Activated naive CD4-positive, alpha-beta T cell treated with anti-CD3 and anti-CD28 coated beads, Interleukin-2, amount 50 U/mL, for 72 hours (primary cell): ENCODE data around the gene VIPR2. TPM values are rescaled to one million over a fixed set of nuclear protein-coding genes. Genes with fewer than 3 reads are reported as not detected.

Source experiments
- ATAC-seq, 2 donors: fragments of 150-1000 bp; cut with Tn5 transposase; 2 replicates each; pipeline ENCODE4 v1.10.0; 2021; ENCODE audit warnings: mild to moderate bottlenecking in 2 of 2, moderate library complexity in 2 of 2
- DNase-seq, 2 donors: peaks; one replicate each; pipeline ENCODE4 v3.0.0; 2021 to 2022; ENCODE audit warnings: low spot score in 2 of 2
- H3K27ac Mint-ChIP-seq, 2 donors: one replicate each; pipeline ENCODE4 v1.8.0; 2022; ENCODE audit warnings: mild to moderate bottlenecking in 2 of 2, mixed read lengths in 2 of 2
- H3K36me3 Mint-ChIP-seq, 2 donors: one replicate each; pipeline ENCODE4 v1.8.0; 2022; ENCODE audit warnings: mixed read lengths in 2 of 2
- H3K9me3 Mint-ChIP-seq, 2 donors: one replicate each; pipeline ENCODE4 v1.8.0; 2022; ENCODE audit warnings: mixed read lengths in 2 of 2
- total RNA-seq, 2 donors: library from RNA; stranded (reverse); gene quantifications; one replicate each; pipeline ENCODE4 v1.2.3, GENCODE V29; 2022

The VIPR2 gene
- total RNA-seq, 2 donors from 2014 or later = 0.55 to 1.8 TPM

DNA sequence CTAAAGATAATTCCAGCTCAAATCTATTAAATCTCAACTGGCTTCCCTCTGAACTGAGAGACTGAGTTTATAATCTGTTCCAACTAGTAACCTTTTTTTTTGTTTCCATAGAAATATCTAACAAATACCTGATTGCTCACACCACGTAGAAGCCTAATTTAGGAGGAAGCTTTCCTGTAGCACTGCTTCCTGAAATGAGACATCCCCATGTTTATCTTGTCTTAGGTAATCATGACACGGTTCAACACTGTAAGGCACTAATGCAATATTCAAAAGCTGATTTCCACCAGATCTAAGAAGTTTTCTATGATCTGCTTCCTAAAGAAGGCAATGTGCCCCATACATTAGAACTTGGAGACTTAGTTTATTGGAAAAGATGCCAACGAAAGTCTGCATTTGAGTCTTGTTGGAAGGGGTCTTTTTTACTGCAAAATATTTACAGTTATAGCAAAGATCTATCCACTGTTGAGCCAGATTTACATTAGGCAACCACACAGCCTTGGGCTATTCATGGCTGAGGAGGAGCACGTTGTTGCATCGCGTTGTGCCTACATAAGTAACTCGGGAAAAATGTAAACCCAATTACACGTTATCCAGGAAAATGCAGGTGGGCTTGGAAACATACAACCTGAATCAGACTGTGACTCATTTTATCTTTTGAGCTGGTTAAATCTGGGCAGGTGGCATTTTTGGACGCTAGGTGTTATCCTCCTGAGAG lies 66.3 kb downstream of the VIPR2 start:
- Mint-ChIP-seq H3K9me3 (no peaks in the 10 kb centered on the region), H3K27ac (no peak overlapping the region), H3K36me3 (no peaks in the 10 kb centered on the region)
- DNase-seq = no peak
- no peak for ATAC-seq

DNA sequence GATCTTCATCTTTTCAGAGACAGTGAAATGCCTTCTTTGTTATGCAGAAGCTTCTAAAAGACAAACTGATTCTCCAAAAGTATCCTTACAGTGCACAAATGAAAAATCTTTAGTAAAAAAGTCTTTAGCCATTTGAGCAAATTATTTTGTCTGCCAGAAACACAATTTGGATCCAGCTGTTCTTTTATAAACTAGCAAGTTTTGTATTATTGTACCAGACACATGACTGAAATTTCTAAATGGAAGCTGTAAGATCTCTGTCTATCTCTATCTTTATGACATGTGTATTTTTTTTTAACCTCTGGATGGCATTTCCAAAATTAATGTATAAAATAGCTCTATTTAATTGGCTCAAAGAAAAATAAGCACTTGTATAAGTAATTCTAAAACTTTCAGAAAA lies 68.3 kb downstream of the VIPR2 start:
- Mint-ChIP-seq H3K27ac (no peak overlapping the region), H3K9me3 (no peaks in the 10 kb centered on the region), H3K36me3 (no peaks in the 10 kb centered on the region)
- DNase-seq (no peak), ATAC-seq (no peak)

DNA sequence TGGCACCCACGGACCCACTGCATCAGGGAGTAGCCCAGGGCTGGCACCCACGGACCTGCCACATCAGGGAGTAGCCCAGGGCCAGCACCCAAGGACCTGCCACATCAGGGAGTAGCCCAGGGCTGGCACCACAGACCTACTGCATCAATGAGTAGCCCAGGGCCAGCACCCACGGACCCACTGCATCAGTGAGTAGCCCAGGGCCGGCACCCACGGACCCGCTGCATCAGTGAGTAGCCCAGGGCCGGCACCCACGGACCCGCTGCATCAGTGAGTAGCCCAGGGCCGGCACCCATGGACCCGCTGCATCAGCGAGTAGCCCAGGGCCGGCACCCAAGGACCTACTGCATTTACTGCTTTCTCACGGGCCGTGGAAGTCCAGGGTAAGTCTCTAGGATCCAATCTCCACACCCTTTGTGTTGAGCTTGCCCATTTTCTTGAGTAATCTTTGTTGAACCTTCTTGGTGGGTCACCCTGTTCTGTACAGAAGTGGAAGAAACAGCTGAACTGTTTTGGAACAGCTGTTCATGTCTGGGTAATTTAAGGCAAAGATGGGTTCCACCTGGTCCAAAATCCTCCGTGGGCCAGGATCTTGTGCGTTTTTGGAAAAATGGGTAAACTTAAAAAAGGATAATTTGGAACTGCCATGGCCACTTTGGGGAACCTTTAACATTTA lies 69.0 kb downstream of the VIPR2 start:
- ATAC-seq (no peak), DNase-seq (no peak)
- Mint-ChIP-seq H3K9me3 (no peaks in the 10 kb centered on the region), H3K27ac (no peak overlapping the region), H3K36me3 (no peaks in the 10 kb centered on the region)

DNA sequence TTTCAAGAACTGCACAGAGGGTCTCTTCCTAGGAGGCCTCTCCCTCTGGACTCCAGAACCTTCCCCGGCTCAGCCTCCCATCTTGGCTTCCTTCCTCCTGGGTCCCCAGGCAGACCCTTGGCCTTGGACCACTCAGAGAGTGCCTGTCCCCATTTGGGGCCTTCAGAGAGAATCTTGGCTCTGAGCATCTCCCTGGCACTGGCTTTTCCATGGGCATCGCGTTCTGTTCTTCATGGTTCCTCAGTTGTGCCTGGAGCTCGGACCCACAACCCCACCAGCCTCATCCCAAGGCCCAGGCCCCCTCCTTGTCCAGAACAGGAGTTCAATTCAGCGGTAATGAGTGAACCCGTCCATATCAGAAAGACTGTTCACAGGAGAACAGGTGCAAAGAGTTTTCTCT lies 73.4 kb downstream of the VIPR2 start:
- no peak for DNase-seq
- peak overlapping the region; percentile 47 to 84 for H3K27ac Mint-ChIP-seq
- no peaks in the 10 kb centered on the region for H3K9me3 Mint-ChIP-seq
- peak in 1 of 2 donors; percentile 15 for ATAC-seq
- no peaks in the 10 kb centered on the region for H3K36me3 Mint-ChIP-seq

DNA sequence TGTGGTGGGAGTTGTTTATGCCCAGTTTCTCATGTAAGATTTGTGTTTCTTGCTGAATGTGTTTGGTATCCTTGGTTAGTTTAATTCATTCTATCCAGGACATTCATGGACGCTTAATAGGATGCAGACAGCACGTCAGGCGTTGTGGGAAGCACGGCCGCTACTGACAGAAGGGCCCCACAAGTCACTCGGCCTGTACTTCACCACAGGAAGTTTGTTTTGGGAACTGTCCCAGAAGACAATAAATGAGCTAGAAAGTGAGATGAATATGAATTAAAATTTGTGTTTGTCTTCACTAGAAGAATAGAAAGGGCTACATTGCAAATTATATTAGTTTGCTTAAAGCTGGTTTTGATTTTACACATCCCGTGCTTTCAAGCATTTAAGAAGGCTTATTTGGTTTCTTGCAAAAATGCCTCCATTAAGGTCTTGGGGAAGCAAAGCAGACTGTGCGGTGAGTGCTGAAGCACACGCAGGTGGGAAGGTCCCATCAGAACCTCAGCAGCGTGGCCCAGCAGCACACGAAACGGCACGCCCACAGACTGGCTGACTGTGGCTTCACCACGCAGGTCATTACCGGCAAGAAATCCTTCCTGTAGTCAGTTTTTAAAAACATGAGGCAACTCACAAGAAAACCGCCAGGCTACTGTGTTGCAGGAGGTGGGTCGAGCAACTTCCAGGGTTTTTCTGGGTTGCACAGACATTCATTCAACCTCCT lies 74.1 kb downstream of the VIPR2 start:
- no peaks in the 10 kb centered on the region for H3K36me3 Mint-ChIP-seq
- peak overlapping the region in 1 of 2 donors; percentile 47 for H3K27ac Mint-ChIP-seq
- ATAC-seq (peak; percentile 85 to 90), DNase-seq (peak in 1 of 2 donors; percentile 22)
- H3K9me3 Mint-ChIP-seq = no peaks in the 10 kb centered on the region

DNA sequence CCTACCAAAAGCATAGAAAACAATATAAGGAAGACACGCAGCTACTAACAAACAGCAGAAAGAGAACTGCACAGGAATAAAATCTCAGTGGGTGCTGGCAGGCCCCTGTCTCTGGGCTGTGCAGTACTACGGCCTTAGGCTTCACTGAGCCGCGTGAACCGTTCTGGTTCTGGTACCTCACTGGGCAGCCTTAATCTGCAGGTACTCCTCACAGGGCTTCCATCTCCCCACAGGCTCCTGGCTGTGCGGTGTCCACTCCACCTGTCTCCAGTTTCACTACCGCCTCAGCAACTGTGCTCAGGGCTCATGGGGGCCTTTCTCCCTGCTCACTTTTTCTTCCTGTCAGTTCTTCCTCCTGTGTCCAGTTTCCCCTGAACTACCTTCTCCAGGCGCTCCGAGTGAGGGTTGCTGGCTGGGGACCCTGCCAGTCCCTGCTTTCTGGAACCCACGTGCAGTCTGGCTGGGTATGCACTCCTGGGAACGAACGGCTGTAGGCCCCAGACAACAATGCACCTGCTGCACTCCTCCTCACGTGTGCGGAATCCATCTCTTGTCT lies 75.7 kb downstream of the VIPR2 start:
- H3K36me3 Mint-ChIP-seq = no peaks in the 10 kb centered on the region
- ATAC-seq (peak in 1 of 2 donors; percentile 18), DNase-seq (no peak)
- no peak overlapping the region for H3K27ac Mint-ChIP-seq
- no peaks in the 10 kb centered on the region for H3K9me3 Mint-ChIP-seq

DNA sequence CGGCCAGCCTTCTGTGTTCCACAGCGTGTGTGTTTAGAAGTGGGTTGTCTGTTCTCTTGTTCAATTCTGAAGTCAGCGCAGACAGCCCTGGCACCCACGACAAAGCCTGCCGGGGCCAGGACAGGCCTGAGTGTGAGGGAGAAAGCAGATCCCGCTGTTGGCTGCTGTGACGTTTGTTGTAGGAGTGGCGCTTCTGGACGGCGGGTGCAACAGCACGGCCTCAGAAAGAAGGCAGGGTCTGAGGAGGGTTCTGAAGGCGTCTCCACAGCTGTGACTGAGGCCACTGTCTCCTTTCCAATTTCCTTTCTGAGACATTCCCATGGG lies 76.2 kb downstream of the VIPR2 start:
- DNase-seq (no peak), ATAC-seq (peak; percentile 35 to 54)
- no peaks in the 10 kb centered on the region for H3K36me3 Mint-ChIP-seq
- H3K27ac Mint-ChIP-seq = no peak overlapping the region
- H3K9me3 Mint-ChIP-seq = no peaks in the 10 kb centered on the region

DNA sequence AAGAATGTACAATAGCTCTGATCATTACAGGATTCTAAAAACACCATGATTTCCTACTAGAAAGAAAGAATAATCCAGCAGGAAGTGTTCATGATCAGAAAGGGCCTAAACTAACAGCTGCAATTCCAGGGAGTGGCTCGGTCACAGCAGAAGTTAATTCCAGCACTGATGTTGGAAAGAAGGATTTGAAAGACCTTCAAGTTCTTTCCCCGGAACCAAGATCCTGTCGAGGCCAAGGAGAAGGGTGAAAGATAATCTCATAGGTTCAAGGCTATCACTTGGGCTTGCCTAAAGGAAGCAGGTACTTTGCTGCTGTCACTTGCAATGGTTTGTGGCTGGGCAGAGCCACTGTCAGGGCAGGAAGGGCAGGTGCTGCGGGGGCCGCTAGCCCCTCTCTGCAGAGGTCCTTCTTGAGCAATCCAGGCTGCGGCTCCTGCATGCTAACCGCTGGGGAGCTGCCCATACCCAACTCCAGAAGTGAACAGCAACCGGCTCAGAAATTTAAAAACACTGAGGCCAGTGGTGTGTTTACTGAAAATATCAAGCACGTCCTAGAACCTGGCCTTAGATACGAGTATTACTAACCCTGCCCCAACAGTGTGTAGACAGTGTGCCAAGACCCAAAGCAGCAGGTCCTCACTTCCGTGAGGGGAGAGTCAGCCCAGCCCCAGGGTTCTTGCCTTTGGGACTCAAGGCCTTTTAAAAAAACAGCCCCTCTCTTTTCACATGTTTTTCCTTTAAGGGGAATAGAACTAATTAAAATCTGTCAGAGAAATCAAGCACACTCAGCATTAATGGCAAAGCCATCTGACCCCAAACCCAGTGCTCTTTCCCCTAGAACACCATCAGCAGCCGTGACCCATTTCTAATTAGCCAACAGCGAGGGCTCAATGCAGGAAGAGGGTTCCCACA lies 76.8 kb downstream of the VIPR2 start:
- Mint-ChIP-seq H3K36me3 (no peaks in the 10 kb centered on the region), H3K27ac (no peak overlapping the region), H3K9me3 (no peaks in the 10 kb centered on the region)
- ATAC-seq (no peak), DNase-seq (no peak)

DNA sequence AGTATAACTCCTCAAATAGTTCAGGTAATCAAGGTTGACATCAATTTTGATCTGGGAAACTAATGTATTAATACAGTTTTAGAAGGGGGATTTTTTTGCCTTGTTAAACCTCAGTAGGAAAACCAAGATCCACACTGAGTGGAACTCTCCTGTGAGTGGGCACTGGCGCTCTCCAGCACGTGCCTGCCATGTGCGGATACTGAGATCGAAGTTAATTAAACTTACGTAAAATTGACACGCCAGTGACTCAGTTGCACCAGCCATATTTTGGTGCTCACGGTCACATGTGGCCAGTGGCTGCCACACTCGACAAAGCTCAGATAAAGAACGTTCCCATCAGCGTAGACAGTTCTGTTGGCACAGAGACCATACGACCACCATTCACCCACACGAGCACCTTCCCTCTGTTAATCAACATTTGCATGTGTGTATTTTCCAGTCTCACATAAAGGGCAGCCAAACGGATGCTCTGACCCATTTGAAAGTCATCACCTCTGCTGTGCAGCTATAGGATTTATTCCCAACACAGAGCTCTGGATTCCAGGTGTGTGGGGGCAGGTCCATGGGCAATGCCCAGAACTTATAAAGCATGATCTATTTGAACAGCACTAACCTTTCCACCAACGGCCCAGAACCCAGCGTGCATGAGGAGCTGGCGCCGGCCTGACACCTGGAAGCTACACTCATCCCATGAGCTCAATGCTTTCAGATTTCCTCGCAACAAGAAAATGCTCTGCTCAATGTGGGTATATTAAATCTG lies 77.7 kb downstream of the VIPR2 start:
- Mint-ChIP-seq H3K27ac (no peak overlapping the region), H3K9me3 (no peaks in the 10 kb centered on the region), H3K36me3 (no peaks in the 10 kb centered on the region)
- ATAC-seq (no peak), DNase-seq (no peak)

DNA sequence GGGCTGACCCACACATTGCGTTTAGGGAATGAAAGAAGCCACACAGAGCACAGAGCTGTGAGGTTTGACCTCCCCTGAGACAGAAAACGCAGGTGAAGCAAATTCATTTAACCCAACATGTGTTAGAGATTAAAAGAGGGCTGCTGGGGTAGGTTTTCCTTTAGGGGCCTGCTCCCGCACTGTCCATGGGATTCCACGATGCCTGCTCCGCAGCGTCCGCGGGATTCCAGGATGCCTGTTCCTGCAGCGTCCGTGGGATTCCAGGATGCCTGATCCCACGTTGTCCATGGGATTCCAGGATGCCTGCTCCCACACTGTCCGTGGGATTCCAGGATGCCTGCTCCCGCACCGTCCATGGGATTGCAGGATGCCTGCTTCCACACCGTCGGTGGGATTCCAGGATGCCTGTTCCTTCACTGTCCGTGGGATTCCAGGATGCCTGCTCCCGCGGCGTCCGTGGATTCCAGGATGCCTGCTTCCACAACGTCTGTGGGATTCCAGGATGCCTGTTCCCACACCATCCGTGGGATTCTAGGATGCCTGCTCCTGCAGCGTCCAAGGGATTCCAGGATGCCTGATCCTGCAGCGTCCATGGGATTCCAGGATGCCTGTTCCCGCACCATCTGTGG lies 78.7 kb downstream of the VIPR2 start:
- Mint-ChIP-seq H3K36me3 (no peaks in the 10 kb centered on the region), H3K9me3 (no peaks in the 10 kb centered on the region), H3K27ac (no peak overlapping the region)
- DNase-seq (no peak), ATAC-seq (no peak)

DNA sequence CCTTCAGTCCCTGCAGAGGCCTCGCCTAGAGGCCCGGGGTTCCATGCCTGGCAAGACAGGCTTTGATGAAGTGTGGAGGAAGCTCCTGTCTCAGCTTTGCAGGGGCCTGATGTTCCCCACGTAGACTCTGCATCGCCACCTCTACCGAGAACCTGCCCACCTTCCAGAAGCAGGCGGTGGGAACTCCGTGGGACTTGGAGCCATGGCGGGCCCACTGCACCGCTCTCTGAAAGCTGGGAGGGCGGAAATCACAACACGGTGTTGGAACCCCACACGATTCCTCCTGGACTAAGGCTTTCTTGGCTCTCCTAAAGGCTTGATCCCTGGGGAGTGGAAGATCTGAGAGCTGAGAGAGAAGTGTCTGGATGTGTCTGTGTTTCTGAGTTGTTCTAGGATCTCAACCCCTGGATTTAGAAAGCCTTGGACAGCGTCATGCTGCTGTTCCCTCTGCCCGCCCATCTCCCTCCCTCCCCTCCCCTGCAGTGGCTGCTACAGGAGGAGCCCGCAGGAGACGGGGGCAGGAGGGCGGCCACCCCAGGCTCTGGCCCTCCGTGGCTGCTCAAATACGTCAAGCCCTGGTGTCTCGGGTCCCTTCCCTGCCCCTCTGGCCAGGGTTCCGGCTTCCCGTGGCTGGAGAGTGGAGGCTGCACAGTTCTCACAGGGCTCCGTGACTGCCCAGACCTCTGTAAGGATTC lies 79.7 kb downstream of the VIPR2 start:
- DNase-seq (no peak), ATAC-seq (no peak)
- H3K27ac Mint-ChIP-seq = no peak overlapping the region
- no peaks in the 10 kb centered on the region for H3K9me3 Mint-ChIP-seq
- no peaks in the 10 kb centered on the region for H3K36me3 Mint-ChIP-seq

DNA sequence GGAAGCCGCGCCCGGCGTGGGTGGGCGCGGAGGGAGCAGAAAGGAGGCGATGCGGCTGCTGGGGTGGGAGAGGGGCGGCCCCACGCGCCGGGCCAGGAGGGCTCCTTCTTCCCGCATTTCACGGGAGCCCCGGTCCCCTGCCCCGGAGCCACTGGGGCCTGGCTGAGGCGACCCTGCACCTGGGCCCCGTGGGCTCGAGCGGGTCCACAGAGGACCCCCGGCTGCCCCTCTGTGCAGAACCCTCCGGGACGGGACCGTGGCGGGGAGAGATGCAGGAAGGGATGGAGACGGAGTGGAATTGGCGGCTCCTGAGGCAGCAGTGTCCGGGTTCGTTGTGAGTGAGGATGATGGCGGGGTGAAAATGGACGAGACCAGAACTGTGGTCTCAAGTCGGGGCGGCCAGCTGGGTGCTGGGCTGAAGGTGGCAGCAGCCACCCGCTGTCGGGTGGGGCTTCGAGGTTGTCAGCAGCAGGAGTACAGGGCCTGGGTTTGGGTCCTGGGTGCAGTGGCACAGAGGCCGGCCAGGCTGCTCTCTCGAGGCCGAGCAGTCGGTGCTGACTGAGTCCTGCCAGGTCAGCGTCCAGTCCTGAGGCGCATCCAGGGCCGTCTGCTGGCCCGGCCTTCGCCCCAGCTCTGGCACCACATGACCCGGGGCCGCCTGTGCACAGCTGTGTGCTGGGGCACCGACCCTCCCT lies 80.4 kb downstream of the VIPR2 start:
- Mint-ChIP-seq H3K27ac (no peak overlapping the region), H3K36me3 (no peaks in the 10 kb centered on the region), H3K9me3 (no peaks in the 10 kb centered on the region)
- DNase-seq (no peak), ATAC-seq (no peak)

DNA sequence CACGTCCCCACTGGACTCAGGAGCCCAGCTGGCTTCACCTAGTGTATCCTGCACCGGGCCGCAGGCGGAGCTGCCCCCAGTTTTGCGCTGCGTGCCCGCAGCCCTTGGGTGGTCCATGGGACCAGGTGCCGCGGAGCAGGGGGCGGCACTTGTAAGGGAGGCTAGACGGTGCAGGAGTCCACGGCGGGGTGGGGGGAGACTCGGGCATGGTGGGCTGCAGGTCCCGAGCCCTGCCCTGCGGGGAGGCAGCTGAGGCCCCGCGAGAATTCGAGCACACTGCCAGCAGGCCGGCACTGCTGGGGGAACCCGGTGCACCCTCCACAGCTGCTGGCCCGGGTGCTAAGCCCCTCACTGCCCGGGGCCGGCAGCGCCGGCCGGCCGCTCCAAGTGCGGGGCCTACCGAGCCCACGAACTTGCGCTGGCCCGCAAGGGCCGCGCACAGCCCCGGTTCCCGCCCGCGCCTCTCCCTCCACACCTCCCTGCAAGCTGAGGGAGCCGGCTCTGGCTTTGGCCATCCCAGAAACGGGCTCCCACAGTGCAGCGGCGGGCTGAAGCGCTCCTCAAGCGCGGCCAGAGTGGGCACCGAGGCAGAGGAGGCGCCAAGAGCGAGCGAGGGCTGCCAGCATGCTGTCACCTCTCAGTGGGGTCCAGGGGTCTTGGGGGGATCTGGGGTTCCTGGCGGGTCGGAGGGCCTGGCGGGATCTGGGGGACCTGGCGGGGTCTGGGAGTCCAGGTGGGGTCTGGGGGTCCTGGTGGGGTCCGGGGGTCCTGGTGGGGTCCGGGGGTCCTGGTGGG lies 81.4 kb downstream of the VIPR2 start:
- no peak for ATAC-seq
- H3K27ac Mint-ChIP-seq = no peak overlapping the region
- DNase-seq = no peak
- H3K36me3 Mint-ChIP-seq = no peaks in the 10 kb centered on the region
- no peaks in the 10 kb centered on the region for H3K9me3 Mint-ChIP-seq

DNA sequence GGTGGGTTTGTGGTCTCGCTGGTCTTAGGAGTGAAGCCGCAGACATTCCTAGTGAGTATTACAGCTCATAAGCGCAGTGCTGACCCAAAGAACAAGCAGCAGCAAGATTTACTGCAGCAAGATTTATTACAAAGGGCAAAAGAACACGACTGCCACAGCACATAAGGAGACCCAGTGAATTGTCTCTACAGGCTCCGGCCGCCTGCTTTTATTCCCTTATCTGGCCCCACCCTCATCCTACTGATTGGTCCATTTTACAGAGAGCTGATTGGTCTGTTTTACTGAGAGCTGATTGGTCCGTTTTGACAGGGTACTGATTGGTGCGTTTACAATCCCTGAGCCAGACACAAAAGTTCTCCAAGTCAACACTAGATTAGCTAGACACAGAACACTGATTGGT lies 82.1 kb downstream of the VIPR2 start:
- DNase-seq (no peak), ATAC-seq (no peak)
- H3K36me3 Mint-ChIP-seq = no peaks in the 10 kb centered on the region
- no peak overlapping the region for H3K27ac Mint-ChIP-seq
- H3K9me3 Mint-ChIP-seq = no peaks in the 10 kb centered on the region
